ENCODE measurements around the gene SIRPA. TPM values are rescaled to one million over a fixed set of nuclear protein-coding genes. Genes with fewer than 3 reads are reported as not detected.

Gene SIRPA
- total and polyA plus RNA-seq, 5 experiments from 2014 or later: 0.04 to 0.86 (median 0.82) TPM; not detected in 2

GRCh38 chr20:1979106-1979778, 84.0 kb downstream of the SIRPA start:
- Mint-ChIP-seq H3K36me3 (no peaks in the 10 kb centered on the region), H3K27me3 (peaks cover 15 to 39% (median 30%) of the 10 kb centered on the region in 5 donors), H3K9me3 (peaks cover 0 to 2% (median 0%) of the 10 kb centered on the region in 9 donors), H3K4me3 (no peak overlapping the region), H3K27ac (no peak overlapping the region), H3K4me1 (no peaks in the 10 kb centered on the region)
- DNase-seq: no peak
- ATAC-seq: no peak
- POLR2A ChIA-PET: no interaction called here

- Mint-ChIP-seq H3K4me3 (no peak overlapping the region), H3K9me3 (peaks cover 0 to 2% (median 0%) of the 10 kb centered on the region in 9 donors), H3K4me1 (no peaks in the 10 kb centered on the region), H3K27me3 (peaks cover 19 to 62% (median 39%) of the 10 kb centered on the region in 5 donors), H3K27ac (peak overlapping the region in 1 of 10 donors; percentile 58), H3K36me3 (no peaks in the 10 kb centered on the region)
- POLR2A ChIA-PET: no interaction called here
- no peak for DNase-seq
- no peak for ATAC-seq
Measured at GRCh38 chr20:1982686-1983085, 87.5 kb downstream of the SIRPA start.

DNA sequence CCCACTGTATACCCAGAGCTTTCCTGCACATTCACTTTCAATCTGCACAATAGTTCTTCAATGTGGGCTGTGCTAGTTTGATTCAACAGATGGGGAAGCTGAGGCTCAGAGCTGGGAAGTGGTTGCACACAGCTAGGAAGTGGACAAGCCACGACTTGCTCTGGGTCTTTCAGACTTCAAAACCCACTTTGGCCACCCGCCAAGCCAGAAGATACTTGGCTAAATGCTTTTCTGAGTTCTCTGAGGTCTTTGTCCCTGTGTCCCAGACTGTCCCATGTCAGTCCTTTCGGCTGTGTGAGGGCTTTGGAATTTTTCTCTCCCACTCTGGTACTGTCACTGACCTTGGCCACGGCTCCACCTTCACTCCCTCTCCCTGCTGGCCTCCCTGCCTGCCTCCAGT, 88.1 kb downstream of the SIRPA start:
- Mint-ChIP-seq H3K27me3 (peaks cover 19 to 56% (median 36%) of the 10 kb centered on the region in 5 donors), H3K4me1 (no peaks in the 10 kb centered on the region), H3K36me3 (no peaks in the 10 kb centered on the region), H3K4me3 (no peak overlapping the region), H3K27ac (no peak overlapping the region), H3K9me3 (peaks cover 0 to 2% (median 0%) of the 10 kb centered on the region in 9 donors)
- DNase-seq: no peak
- ATAC-seq: no peak
- POLR2A ChIA-PET: no interaction called here

GRCh38 chr20:1987826-1988225, 92.6 kb downstream of the SIRPA start:
- peaks cover 17 to 59% (median 46%) of the 10 kb centered on the region in 5 donors for H3K27me3 Mint-ChIP-seq
- no peaks in the 10 kb centered on the region for H3K4me1 Mint-ChIP-seq
- H3K36me3 Mint-ChIP-seq: no peaks in the 10 kb centered on the region
- POLR2A ChIA-PET: no interaction called here
- H3K4me3 Mint-ChIP-seq: no peak overlapping the region
- peaks cover 0 to 2% (median 0%) of the 10 kb centered on the region in 9 donors for H3K9me3 Mint-ChIP-seq
- ATAC-seq (no peak), DNase-seq (no peak)
- H3K27ac Mint-ChIP-seq: no peak overlapping the region

Other genes with a start within 250 kb of the SIRPA start
- 10 to 100 TPM; 47.5 to 52.2 TPM for gene SIRPG, start 237.6 kb upstream of the SIRPA start, total RNA-seq
- 100 to 1,000 TPM; 165 to 246 (median 187) TPM for gene SIRPG, start 237.6 kb upstream of the SIRPA start, polyA plus RNA-seq
- gene PDYN, start 98.7 kb downstream of the SIRPA start, total RNA-seq: not detected
- gene PDYN, start 98.7 kb downstream of the SIRPA start, polyA plus RNA-seq: not detected
- gene STK35, start 206.4 kb downstream of the SIRPA start, total RNA-seq: 10 to 100 TPM; 17.3 to 18.3 TPM
- gene STK35, start 206.4 kb downstream of the SIRPA start, polyA plus RNA-seq: 1 to 10 TPM; 4.5 to 5.9 (median 5.0) TPM